SU-DHL-6 (cell line): ENCODE measurements around the gene PHF14.

Experiments
- H2AFZ ChIP-seq: fragments of 200-600 bp; sonication (generic); 2 replicates; pipeline ENCODE4 v1.6.1; 2014; ENCODE audit warnings: low read depth, mild to moderate bottlenecking, moderate library complexity, mixed read lengths, antibody characterized with exemption, low read length; ENCODE audit not compliant: severe bottlenecking
- H3F3A ChIP-seq: fragments of 200-600 bp; shearing (Covaris generic); 2 replicates; pipeline ENCODE4 v1.6.0; 2016; ENCODE audit warnings: antibody characterized with exemption, mild to moderate bottlenecking; ENCODE audit not compliant: insufficient read depth
- H3K27ac ChIP-seq: fragments of 200-600 bp; sonication (generic); 2 replicates; pipeline ENCODE4 v1.5.1; 2016; ENCODE audit warnings: low read depth, mild to moderate bottlenecking, low read length, moderate library complexity, mixed read lengths
- H3K27me3 ChIP-seq: fragments of 200-600 bp; sonication (generic), shearing (Covaris generic); 2 replicates; pipeline ENCODE4 v1.6.0; 2014; ENCODE audit warnings: mild to moderate bottlenecking, low read length
- H3K36me3 ChIP-seq: fragments of 200-600 bp; sonication (generic); 2 replicates; pipeline ENCODE4 v1.6.1; 2014; ENCODE audit warnings: mild to moderate bottlenecking, low read length, mixed read lengths
- H3K4me2 ChIP-seq: fragments of 300-600, 200-600 bp; shearing (Covaris generic), sonication (generic); 2 replicates; pipeline ENCODE4 v1.6.0; 2014; ENCODE audit warnings: low read length, low read depth, mild to moderate bottlenecking; ENCODE audit not compliant: poor library complexity, severe bottlenecking
- H3K4me3 ChIP-seq: fragments of 200-600 bp; sonication (generic); 2 replicates; pipeline ENCODE4 v1.5.1; 2014; ENCODE audit warnings: antibody characterized with exemption, low read length, mild to moderate bottlenecking, mixed read lengths; ENCODE audit not compliant: insufficient read depth, poor library complexity, severe bottlenecking
- H3K79me2 ChIP-seq: fragments of 200-600 bp; sonication (generic); 2 replicates; pipeline ENCODE4 v1.6.1; 2014; ENCODE audit warnings: mild to moderate bottlenecking, low read length, moderate library complexity; ENCODE audit not compliant: insufficient read depth
- H3K9ac ChIP-seq: fragments of 200-600 bp; sonication (generic); 2 replicates; pipeline ENCODE4 v1.7.0; 2014; ENCODE audit warnings: mild to moderate bottlenecking, low read length
- H3K9me2 ChIP-seq: fragments of 200-600 bp; sonication (generic); replicated peaks from 2 replicates; pipeline ENCODE4 v1.6.1; 2014; ENCODE audit warnings: low read length; ENCODE audit not compliant: insufficient read depth
- H3K9me3 ChIP-seq: fragments of 200-600 bp; sonication (generic); 2 replicates; pipeline ENCODE4 v1.6.1; 2014; ENCODE audit warnings: low read length, mixed read lengths; ENCODE audit not compliant: insufficient read depth
- H4K20me1 ChIP-seq: fragments of 200-600 bp; sonication (generic); 2 replicates; pipeline ENCODE4 v1.6.1; 2014; ENCODE audit warnings: low read depth, mild to moderate bottlenecking, antibody characterized with exemption, low read length, moderate library complexity, mixed read lengths
- EZH2phosphoT487 ChIP-seq: fragments of 200-600 bp; sonication (generic), shearing (Covaris generic); conservative IDR thresholded peaks from 2 replicates; pipeline ENCODE4 v1.6.1; 2018; ENCODE audit warnings: mild to moderate bottlenecking, antibody characterized with exemption, low read length, moderate library complexity, mixed read lengths
- TF ChIP-seq, protein P1 (sequence below): fragments of 200-600 bp; sonication (generic); IDR thresholded peaks from one replicate; pipeline ENCODE4 v1.5.1; 2017; ENCODE audit warnings: antibody characterized with exemption, mild to moderate bottlenecking, low read length, moderate library complexity; ENCODE audit not compliant: insufficient read depth, poor library complexity, severe bottlenecking

Gene PHF14

DNA sequence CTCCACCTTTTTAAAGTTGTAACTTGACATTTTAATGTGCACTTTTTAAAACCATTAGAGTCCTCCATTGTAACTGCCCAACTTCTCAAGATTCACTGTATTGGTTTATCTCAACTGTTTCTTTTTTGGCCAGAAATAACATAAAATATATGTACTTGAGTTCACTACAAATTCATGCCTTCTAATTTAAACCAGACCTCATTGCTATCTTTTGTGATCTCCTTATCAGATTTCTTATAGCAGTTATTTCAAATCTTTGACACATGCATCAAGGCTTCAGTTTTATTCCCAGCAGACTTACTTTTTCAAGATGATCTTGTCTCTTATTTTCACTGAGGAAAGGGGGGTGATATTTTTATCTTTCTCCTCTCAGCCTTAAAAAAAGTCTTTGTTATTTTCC, 154.3 kb downstream of the PHF14 start:
- Histone ChIP-seq H3K79me2 (no peaks in the 10 kb centered on the region), H3K9me2 (no peaks in the 10 kb centered on the region), H3K27ac (no peak overlapping the region), H2AFZ (no peak overlapping the region), H3K27me3 (no peaks in the 10 kb centered on the region), H3K9ac (no peak overlapping the region), H3K36me3 (peaks cover 3% of the 10 kb centered on the region; the same call in 1 of the 2 replicates), H4K20me1 (no peaks in the 10 kb centered on the region), H3F3A (no peaks in the 10 kb centered on the region), H3K4me2 (no peak overlapping the region), H3K4me3 (no peak overlapping the region), H3K9me3 (no peaks in the 10 kb centered on the region)
- TF ChIP-seq, protein P1, sequence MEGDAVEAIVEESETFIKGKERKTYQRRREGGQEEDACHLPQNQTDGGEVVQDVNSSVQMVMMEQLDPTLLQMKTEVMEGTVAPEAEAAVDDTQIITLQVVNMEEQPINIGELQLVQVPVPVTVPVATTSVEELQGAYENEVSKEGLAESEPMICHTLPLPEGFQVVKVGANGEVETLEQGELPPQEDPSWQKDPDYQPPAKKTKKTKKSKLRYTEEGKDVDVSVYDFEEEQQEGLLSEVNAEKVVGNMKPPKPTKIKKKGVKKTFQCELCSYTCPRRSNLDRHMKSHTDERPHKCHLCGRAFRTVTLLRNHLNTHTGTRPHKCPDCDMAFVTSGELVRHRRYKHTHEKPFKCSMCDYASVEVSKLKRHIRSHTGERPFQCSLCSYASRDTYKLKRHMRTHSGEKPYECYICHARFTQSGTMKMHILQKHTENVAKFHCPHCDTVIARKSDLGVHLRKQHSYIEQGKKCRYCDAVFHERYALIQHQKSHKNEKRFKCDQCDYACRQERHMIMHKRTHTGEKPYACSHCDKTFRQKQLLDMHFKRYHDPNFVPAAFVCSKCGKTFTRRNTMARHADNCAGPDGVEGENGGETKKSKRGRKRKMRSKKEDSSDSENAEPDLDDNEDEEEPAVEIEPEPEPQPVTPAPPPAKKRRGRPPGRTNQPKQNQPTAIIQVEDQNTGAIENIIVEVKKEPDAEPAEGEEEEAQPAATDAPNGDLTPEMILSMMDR: no peak
- no peak for TF ChIP-seq EZH2phosphoT487

DNA sequence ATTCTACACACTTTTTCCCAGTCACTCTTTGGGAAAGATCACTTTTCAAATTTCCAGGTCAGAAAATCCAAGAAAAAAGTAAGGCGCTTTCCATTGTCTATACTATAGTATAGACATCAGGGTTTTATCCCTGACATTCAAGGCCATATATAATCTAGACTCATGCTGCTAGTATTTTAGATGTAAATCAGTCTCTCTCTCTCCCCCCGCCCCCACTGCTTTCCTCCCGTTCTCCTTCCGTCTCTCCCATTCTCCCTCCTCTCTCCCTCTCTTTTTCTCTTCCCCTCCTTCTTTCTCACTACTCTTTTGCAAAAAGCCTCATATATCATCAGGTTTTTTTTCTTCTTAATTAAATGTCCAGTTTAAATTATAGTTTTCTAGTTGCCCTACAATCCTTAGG, 154.8 kb downstream of the PHF14 start:
- Histone ChIP-seq H3K27ac (no peak overlapping the region), H3F3A (no peaks in the 10 kb centered on the region), H3K4me2 (no peak overlapping the region), H3K27me3 (no peaks in the 10 kb centered on the region), H3K9me2 (no peaks in the 10 kb centered on the region), H3K79me2 (no peaks in the 10 kb centered on the region), H3K36me3 (peaks cover 3% of the 10 kb centered on the region; the same call in 1 of the 2 replicates), H3K9ac (no peak overlapping the region), H2AFZ (no peak overlapping the region), H4K20me1 (no peaks in the 10 kb centered on the region), H3K4me3 (no peak overlapping the region), H3K9me3 (no peaks in the 10 kb centered on the region)
- TF ChIP-seq EZH2phosphoT487: no peak
- TF ChIP-seq, protein P1: no peak

DNA sequence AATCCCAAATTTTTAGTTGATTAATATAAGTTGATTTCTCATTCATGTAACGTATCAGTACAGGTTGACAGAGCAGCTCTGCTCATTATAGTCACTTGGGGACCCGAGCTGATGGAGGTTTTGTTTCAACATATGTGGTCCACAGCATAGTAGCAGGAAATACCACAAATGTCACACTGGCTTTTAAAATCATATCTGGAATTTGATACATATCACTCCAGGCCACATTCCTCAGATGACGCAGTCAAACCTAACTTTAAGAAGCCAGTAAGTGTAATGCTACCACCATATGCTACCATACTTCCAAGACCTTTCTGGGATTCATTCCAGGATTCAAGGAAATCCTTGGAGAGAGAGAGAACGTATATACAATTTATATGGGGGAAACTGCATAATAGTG, 156.3 kb downstream of the PHF14 start:
- TF ChIP-seq, protein P1: no peak
- TF ChIP-seq EZH2phosphoT487: no peak
- Histone ChIP-seq H3K9me3 (no peaks in the 10 kb centered on the region), H3K27ac (no peak overlapping the region), H3K79me2 (no peaks in the 10 kb centered on the region), H3K27me3 (no peaks in the 10 kb centered on the region), H2AFZ (no peak overlapping the region), H3K9ac (no peak overlapping the region), H3K4me2 (no peak overlapping the region), H3K9me2 (no peaks in the 10 kb centered on the region), H3K4me3 (no peak overlapping the region), H4K20me1 (no peaks in the 10 kb centered on the region), H3K36me3 (peaks cover 7% of the 10 kb centered on the region; the same call in 1 of the 2 replicates), H3F3A (no peaks in the 10 kb centered on the region)

DNA sequence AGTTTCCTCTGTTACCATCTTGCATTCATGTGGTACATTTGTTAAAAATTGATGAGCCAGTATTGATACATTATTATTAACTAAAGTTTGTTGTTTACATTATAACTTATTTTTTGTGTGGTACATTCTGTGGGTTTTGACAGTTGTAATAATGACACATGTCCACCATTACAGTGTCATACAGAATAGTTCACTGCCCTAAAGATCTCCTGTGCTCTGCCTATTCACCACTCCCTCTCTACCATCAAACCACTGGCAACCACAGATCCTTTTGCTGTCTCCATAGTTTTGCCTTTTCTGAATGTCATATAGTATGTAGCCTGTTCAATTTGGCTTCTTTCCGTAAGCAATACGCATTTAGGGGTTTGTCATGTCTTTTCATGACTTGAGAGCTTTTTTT, 156.9 kb downstream of the PHF14 start:
- H4K20me1 ChIP-seq: no peaks in the 10 kb centered on the region
- H3K9ac ChIP-seq: no peak overlapping the region
- no peaks in the 10 kb centered on the region for H3K9me3 ChIP-seq
- H3K36me3 ChIP-seq: peaks cover 13% of the 10 kb centered on the region; the same call in 1 of the 2 replicates
- H3K4me2 ChIP-seq: no peak overlapping the region
- H2AFZ ChIP-seq: no peak overlapping the region
- no peaks in the 10 kb centered on the region for H3K27me3 ChIP-seq
- no peak overlapping the region for H3K4me3 ChIP-seq
- no peaks in the 10 kb centered on the region for H3K9me2 ChIP-seq
- H3K79me2 ChIP-seq: no peaks in the 10 kb centered on the region
- TF ChIP-seq EZH2phosphoT487: no peak
- TF ChIP-seq, protein P1: no peak
- H3F3A ChIP-seq: no peaks in the 10 kb centered on the region
- H3K27ac ChIP-seq: no peak overlapping the region
